ENCODE measurements around the gene POTEI.
"Not testable (repeated sequence)": the region's sequence is repeated elsewhere in the genome, so short reads cannot be mapped to it uniquely, and the experiment has no call there.

DNA sequence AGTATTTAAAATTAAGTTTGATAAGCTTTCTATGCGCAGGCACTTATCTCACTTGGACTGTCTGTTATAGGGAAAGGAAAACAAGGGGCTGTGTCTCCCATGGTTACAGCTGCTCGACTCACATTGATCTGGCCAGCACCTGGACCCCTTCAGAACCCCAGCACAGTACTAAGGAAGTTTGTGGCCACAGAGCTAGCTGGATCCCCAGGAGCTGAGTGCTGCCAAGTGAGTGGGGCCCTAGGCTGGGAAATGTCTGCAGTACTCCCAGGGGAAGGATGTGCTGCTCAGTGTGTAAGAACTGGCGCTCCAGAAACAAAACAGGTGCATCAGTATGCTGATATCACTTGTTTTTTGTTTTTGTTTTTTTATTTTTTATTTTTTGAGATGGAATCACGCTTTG lies 21.1 kb upstream of the POTEI start:
- TF ChIP-seq, protein P1, sequence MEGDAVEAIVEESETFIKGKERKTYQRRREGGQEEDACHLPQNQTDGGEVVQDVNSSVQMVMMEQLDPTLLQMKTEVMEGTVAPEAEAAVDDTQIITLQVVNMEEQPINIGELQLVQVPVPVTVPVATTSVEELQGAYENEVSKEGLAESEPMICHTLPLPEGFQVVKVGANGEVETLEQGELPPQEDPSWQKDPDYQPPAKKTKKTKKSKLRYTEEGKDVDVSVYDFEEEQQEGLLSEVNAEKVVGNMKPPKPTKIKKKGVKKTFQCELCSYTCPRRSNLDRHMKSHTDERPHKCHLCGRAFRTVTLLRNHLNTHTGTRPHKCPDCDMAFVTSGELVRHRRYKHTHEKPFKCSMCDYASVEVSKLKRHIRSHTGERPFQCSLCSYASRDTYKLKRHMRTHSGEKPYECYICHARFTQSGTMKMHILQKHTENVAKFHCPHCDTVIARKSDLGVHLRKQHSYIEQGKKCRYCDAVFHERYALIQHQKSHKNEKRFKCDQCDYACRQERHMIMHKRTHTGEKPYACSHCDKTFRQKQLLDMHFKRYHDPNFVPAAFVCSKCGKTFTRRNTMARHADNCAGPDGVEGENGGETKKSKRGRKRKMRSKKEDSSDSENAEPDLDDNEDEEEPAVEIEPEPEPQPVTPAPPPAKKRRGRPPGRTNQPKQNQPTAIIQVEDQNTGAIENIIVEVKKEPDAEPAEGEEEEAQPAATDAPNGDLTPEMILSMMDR (IDR thresholded peaks at IDR 0.05) = not testable (repeated sequence)
- TF ChIP-seq EZH2phosphoT487 (IDR thresholded peaks at IDR 0.05) = not testable (repeated sequence)
